DND-41 (cell line): Measurements from ENCODE around the gene POR.

ENCODE experiments used
- CTCF ChIP-seq: IDR thresholded peaks from 2 replicates; pipeline ENCODE4 v1.5.1; 2012; ENCODE audit warnings: borderline replicate concordance, low read length, moderate library complexity, mild to moderate bottlenecking; ENCODE audit not compliant: poor library complexity, severe bottlenecking; ENCODE audit errors: extremely low read depth
- EZH2 ChIP-seq: IDR thresholded peaks from 3 replicates; pipeline ENCODE4 v1.6.1; 2012; ENCODE audit warnings: borderline replicate concordance, low read depth, mild to moderate bottlenecking, moderate library complexity, low read length, inconsistent platforms; ENCODE audit not compliant: severe bottlenecking

DNA sequence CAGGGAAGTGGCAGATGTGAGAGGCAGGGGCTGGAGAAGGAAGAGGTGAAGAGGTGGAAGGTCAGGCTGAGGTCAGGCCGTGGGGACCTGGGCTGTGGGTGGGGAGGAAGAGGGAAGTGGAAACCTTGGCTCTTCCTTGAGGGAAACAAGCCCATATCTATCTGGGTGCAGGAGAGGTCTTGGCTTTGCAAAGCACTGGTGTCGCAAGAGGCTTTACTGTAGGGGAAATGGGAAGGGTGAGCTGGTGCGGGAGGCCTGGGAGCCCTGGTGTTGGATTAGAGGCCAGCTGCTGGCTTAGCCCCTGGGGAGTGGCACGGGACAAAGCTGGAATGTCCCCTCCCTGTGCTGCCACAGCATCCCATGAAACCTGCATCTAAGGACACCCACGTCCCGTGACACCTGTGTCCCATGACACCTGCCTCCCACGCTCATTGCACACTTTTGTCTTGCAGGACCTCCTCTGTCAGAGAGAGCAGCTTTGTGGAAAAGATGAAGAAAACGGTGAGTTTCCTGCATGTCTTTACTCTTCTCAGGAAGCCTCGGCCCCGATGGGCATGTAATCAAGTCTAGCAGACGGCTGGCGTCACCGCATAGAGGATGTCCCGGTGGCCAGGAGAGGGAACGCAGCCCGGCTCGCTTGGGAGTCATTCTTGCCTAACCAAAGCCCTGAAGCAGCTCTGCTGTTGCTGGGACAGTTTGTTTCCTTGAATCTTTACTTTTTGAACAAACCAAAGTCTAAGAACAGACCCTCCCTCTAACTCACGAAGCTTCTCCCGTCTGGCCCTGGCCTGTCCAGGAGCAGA is 57.2 kb downstream of the POR start:
- TF ChIP-seq CTCF (peak; percentile 23), EZH2 (no peak)
